ENCODE results near the gene ACOT4.

The ACOT4 gene

DNA sequence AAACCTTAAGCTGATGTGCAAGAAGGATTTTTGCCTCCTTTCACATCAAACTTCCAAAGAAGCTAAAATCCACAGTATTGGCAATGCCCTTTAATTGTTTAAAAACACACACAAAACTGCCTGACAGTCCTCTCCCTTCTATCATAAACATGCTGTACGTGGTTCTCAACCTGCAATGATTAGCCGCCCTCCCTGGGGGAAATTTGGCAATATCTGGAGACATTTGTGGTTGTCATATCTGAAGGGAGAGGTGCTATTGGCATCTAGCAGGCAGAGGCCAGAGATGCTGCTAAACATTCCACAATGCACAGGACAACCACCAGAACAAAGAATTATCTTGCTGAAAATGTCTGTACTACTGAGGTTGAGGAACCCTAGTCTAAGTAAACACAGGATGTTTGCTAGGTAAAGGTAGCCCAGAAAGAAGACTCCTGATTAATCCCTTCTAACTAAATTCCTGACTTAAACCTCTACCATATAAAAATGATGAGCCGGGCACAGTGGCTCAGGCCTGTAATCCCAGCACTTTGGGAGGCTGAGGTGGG is 21.8 kb downstream of the ACOT4 start:
- H3K4me3 ChIP-seq (ENCODE audit: low read depth, low read length): no peak overlapping the region
- DNase-seq (ENCODE audit: low read depth, low spot score): no peak
- ChIA-PET POLR2A (interaction anchor here (0.9 to 1.0 kb wide), 2 partner anchors 25 to 44 kb away, joined by 3 to 5 read pairs; partner anchors contain the start of gene ACOT2), CTCF (interaction anchor here (1.5 to 2.8 kb wide), 2 partner anchors 20 to 105 kb away, joined by 13 to 17 read pairs; no protein-coding TSS in a partner anchor)
- TF ChIP-seq, protein P1, sequence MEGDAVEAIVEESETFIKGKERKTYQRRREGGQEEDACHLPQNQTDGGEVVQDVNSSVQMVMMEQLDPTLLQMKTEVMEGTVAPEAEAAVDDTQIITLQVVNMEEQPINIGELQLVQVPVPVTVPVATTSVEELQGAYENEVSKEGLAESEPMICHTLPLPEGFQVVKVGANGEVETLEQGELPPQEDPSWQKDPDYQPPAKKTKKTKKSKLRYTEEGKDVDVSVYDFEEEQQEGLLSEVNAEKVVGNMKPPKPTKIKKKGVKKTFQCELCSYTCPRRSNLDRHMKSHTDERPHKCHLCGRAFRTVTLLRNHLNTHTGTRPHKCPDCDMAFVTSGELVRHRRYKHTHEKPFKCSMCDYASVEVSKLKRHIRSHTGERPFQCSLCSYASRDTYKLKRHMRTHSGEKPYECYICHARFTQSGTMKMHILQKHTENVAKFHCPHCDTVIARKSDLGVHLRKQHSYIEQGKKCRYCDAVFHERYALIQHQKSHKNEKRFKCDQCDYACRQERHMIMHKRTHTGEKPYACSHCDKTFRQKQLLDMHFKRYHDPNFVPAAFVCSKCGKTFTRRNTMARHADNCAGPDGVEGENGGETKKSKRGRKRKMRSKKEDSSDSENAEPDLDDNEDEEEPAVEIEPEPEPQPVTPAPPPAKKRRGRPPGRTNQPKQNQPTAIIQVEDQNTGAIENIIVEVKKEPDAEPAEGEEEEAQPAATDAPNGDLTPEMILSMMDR (IDR thresholded peaks at IDR 0.05; ENCODE audit: insufficient read depth, low read length, missing control alignments): no peak

DNA sequence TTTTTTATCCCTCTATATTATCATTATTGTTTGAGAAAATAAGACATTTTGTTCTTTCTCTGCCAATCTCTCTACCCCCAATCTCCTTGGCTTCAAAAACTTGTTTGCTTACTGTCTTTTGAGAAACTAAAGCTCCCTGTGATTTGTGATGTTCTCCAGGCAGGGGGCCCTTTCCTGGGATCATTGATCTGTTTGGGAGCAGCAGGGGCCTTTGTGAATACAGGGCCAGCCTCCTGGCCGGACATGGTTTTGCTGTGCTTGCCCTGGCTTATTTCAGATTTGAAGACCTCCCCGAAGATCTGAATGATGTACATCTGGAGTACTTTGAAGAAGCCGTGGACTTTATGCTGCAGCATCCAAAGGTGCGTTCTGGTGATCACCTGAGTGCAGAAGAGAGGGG is 25.2 kb downstream of the ACOT4 start:
- CTCF ChIA-PET: no interaction called here
- H3K4me3 ChIP-seq (ENCODE audit: low read depth, low read length): no peak overlapping the region
- POLR2A ChIA-PET: no interaction called here
- TF ChIP-seq, protein P1 (IDR thresholded peaks at IDR 0.05; ENCODE audit: insufficient read depth, low read length, missing control alignments): no peak
- DNase-seq (ENCODE audit: low read depth, low spot score): no peak

DNA sequence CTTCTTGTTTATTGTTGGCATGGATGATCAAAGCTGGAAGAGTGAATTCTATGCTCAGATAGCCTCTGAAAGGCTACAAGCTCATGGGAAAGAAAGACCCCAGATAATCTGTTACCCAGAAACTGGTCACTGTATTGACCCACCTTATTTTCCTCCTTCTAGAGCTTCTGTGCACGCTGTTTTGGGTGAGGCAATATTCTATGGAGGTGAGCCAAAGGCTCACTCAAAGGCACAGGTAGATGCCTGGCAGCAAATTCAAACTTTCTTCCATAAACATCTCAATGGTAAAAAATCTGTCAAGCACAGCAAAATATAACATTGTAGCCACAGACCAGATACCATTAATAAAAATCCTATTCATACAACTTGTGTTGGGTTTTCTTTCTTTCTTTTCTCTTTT is 27.9 kb downstream of the ACOT4 start:
- ChIA-PET CTCF (interaction anchor here (1.2 to 2.2 kb wide), 2 partner anchors 15 to 111 kb away, joined by 3 to 15 read pairs; no protein-coding TSS in a partner anchor), POLR2A (no interaction called here)
- no peak for DNase-seq (ENCODE audit: low read depth, low spot score)
- TF ChIP-seq, protein P1 (IDR thresholded peaks at IDR 0.05; ENCODE audit: insufficient read depth, low read length, missing control alignments): no peak
- H3K4me3 ChIP-seq (ENCODE audit: low read depth, low read length): no peak overlapping the region

DNA sequence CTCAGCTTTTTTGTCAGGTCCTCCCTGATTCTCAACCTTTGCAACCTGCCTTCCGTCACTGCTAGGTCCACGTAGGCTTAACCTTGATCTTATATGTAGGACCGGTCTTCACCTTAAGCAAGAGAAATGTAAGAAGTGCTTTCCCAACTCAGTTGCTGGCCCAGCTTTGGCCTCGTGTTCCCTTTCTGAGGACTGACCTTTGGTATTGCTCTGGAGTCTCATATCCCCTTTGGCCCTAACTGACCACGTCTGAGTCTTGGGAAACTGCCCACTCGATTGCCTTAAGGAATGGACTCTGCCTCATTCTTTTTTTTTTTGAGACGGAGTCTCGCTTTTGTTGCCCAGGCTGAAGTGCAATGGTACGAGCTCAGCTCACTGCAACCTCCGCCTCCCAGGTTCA is 28.6 kb downstream of the ACOT4 start:
- H3K4me3 ChIP-seq (ENCODE audit: low read depth, low read length): no peak overlapping the region
- no peak for DNase-seq (ENCODE audit: low read depth, low spot score)
- TF ChIP-seq, protein P1 (IDR thresholded peaks at IDR 0.05; ENCODE audit: insufficient read depth, low read length, missing control alignments): no peak
- ChIA-PET CTCF (interaction anchor here (2.2 kb wide), 1 partner anchor 14 kb away, joined by 15 read pairs; no protein-coding TSS in a partner anchor), POLR2A (no interaction called here)

DNA sequence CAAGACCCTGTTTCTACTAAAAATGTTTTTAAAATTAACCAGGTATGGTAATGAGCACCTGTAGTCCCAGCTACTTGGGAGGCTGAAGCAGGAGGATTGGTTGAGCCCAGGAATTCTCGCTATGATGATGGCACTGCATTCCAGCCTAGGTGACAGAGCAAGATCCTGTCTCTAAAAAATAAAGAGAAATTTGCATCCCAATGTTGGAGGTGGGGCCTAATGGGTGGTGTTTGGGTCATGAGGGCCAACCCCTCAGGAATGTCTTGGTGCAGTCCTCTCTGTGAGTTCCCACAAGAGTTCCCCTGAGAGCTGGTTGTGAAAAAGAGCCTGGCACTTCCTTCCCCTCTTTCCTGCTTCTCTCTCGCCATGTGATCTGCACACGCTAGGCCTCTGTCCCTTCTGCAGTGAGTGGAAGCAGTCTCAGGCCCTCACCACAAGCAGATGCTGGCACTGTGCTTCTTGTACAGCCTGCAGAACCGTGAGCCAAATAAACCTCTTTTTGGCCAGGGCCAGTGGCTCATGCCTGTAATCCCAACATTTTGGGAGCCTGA is 31.9 kb downstream of the ACOT4 start:
- TF ChIP-seq, protein P1 (IDR thresholded peaks at IDR 0.05; ENCODE audit: insufficient read depth, low read length, missing control alignments): no peak
- ChIA-PET POLR2A (no interaction called here), CTCF (interaction anchor here (0.6 to 1.7 kb wide), 2 partner anchors 9 to 11 kb away, joined by 3 to 8 read pairs; no protein-coding TSS in a partner anchor)
- H3K4me3 ChIP-seq (ENCODE audit: low read depth, low read length): no peak overlapping the region
- DNase-seq (ENCODE audit: low read depth, low spot score): no peak

DNA sequence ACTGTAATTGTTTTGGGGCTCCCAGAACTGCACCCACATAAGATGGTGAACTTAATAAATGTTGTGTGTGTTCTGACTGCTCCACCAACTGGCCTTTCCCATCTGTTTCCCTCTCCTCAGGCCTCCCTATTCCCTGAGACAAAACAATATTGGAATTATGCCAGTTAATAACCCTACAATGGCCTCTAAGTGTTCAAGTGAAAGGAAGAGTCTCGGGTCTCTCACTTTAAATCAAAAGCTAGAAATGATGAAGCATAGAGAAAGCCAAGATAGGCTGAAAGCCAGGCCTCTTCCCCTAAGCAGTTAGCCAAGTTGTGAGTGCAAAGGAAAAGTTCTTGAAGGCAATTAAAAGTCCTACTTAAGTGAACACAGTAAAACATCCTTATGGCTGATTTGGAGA is 34.0 kb downstream of the ACOT4 start:
- ChIA-PET POLR2A (no interaction called here), CTCF (interaction anchor here (1.2 to 1.4 kb wide), 2 partner anchors 9 to 12 kb away, joined by 4 to 5 read pairs; no protein-coding TSS in a partner anchor)
- TF ChIP-seq, protein P1 (IDR thresholded peaks at IDR 0.05; ENCODE audit: insufficient read depth, low read length, missing control alignments): no peak
- no peak overlapping the region for H3K4me3 ChIP-seq (ENCODE audit: low read depth, low read length)
- DNase-seq (ENCODE audit: low read depth, low spot score): no peak

Measured in AG04449 (cell line).